Upper lobe of right lung (tissue), 1 donor: ENCODE results near the gene CTXN1. TPM values are rescaled to one million over a fixed set of nuclear protein-coding genes. Genes with fewer than 3 reads are reported as not detected.
"Not testable (repeated sequence)": the region's sequence is repeated elsewhere in the genome, so short reads cannot be mapped to it uniquely, and the experiment has no call there.

ENCODE experiments used
- ATAC-seq: fragments of 200-7000 bp; cut with Tn5 transposase; one replicate; pipeline ENCODE4 v1.9.1; 2020; ENCODE audit warnings: mild to moderate bottlenecking, moderate library complexity
- DNase-seq: peaks from one replicate; pipeline ENCODE4 v3.0.0-alpha.2; 2020
- H3K27ac ChIP-seq: fragments of 200-600 bp; one replicate; pipeline ENCODE4 v1.8.0; 2022
- H3K27me3 ChIP-seq: fragments of 200-600 bp; one replicate; pipeline ENCODE4 v1.8.0; 2022; ENCODE audit warnings: mild to moderate bottlenecking
- H3K36me3 ChIP-seq: fragments of 200-600 bp; one replicate; pipeline ENCODE4 v1.8.0; 2022
- H3K4me1 ChIP-seq: fragments of 200-600 bp; one replicate; pipeline ENCODE4 v1.8.0; 2022
- H3K4me3 ChIP-seq: fragments of 200-600 bp; one replicate; pipeline ENCODE4 v1.8.0; 2022; ENCODE audit warnings: mild to moderate bottlenecking
- H3K9me3 ChIP-seq: fragments of 200-600 bp; one replicate; pipeline ENCODE4 v1.8.0; 2022
- CTCF ChIP-seq: fragments of 200-600 bp; IDR thresholded peaks from one replicate; pipeline ENCODE4 v1.8.0; 2022; ENCODE audit warnings: antibody characterized with exemption
- intact Hi-C: fragments of 100-400 bp; cut with DNase I; formaldehyde crosslinking; loops from one replicate; pipeline ENCODE4 v1.11.0; 2022
- total RNA-seq: library from RNA; stranded (reverse); fragmentation: NEBNext Ultra II Directional; extraction: Animal tissue kit (Norgen Biotek cat#: 25700); gene quantifications from one replicate; pipeline ENCODE4 v1.2.1, GENCODE V29; 2021
- donor health status: DM: no; HTN: yes; CAD: no; lungs with severe emphysema.

The CTXN1 gene
- total RNA-seq, 1 donor from 2014 or later: 1.2 TPM

DNA sequence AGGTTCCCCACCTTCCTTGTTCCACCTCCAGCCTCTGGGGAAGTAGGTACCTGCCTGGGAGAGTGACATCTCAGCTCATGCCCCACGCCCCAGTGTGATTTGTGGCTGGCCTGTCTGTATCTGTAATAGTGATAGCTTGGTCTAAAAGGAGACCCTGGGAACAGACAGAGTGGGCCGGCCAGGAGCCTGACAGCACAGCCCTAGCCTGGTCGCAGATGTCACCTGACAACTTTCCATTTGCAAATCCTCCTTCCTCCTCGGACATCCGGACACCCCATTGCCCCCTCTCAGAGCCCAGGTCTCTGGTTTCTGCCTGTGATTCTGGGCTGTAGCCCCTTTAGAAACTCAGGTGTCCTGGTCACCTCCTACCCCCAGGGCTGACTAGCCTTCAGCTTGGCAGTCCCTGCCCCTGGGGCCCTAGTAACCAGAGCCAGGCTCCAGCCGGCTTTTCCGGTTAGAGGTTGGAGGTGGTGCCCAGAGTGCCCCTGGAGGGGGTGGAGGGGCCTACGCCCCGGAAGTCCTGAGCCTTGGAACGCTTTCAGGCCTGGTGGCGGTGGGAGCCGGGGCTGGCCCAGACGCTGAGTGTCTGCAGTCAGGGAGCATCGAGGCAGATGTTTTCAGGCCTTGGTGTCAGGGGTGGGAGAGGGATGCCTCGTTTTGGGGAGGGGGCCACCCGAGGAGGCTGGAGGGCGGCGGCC is 31.2 kb downstream of the CTXN1 start:
- peak; percentile 83 for DNase-seq
- ATAC-seq: peak; percentile 83
- Histone ChIP-seq H3K9me3 (no peaks in the 10 kb centered on the region), H3K27ac (peak overlapping the region; percentile 47), H3K4me1 (no peaks in the 10 kb centered on the region), H3K4me3 (no peak overlapping the region), H3K27me3 (no peaks in the 10 kb centered on the region), H3K36me3 (no peaks in the 10 kb centered on the region)
- TF ChIP-seq CTCF: no peak
- intact Hi-C loops: no loop called here

DNA sequence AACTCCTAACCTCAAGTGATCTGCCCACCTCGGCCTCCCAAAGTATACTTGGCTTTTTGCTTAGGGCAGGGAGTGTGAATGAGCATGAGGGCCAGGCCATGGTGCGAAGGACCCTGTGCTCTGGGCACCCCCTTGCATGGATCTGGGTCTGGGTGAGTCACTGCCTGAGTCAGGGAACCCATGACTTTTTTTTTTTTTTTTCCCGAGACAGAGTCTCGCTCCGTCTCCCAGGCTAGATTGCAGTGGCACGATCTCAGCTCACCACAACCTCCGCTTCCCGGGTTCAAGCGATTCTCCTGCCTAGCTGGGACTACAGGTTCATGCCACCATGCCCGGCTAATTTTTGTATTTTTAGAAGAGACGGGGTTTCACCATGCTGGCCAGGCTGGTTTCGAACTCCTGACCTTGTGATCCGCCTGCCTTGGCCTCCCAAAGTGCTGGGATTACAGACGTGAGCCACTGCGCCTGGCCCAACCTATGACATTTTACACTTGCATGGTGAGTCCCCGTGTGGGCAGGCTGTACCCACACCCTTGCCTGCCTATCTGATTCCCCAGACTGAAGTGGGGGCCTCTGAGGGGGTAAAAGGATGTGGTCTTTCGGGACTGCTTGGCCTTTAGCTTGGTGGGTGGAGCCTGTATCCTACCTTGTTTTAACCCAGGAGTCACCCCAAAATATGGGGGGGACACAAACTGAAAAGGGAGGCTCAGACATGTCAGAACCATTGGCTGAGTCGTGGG is 32.4 kb downstream of the CTXN1 start:
- H3K27me3 ChIP-seq, intact Hi-C loops, H3K36me3 ChIP-seq, ATAC-seq, H3K27ac ChIP-seq, H3K4me1 ChIP-seq, H3K4me3 ChIP-seq, H3K9me3 ChIP-seq, DNase-seq: not testable (repeated sequence)

DNA sequence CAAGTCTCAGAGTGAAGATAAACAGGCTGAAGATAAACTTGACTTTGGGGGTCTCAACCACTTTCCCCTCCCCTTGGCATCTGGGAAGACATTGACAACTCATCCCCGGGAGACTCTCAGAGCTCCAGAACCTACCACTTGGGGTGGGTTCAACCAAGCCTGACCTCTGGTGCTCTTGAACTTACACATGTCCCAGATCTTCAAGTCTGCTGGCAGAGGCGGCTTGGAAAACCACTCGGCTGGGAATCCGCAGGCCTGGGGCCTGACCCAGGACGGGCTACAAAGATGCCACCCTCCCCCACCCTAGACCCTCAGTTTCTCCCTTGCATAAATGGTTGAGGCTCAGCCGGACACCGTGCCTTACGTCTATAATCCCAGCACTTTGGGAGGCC is 37.1 kb downstream of the CTXN1 start:
- H3K27me3 ChIP-seq: peaks cover 14% of the 10 kb centered on the region
- H3K4me3 ChIP-seq: peak overlapping the region; percentile 53
- DNase-seq: no peak
- intact Hi-C loops: no loop called here
- TF ChIP-seq CTCF: no peak
- no peaks in the 10 kb centered on the region for H3K9me3 ChIP-seq
- H3K4me1 ChIP-seq: peaks cover 7% of the 10 kb centered on the region
- H3K36me3 ChIP-seq: no peaks in the 10 kb centered on the region
- ATAC-seq: no peak
- H3K27ac ChIP-seq: peak overlapping the region; percentile 55

DNA sequence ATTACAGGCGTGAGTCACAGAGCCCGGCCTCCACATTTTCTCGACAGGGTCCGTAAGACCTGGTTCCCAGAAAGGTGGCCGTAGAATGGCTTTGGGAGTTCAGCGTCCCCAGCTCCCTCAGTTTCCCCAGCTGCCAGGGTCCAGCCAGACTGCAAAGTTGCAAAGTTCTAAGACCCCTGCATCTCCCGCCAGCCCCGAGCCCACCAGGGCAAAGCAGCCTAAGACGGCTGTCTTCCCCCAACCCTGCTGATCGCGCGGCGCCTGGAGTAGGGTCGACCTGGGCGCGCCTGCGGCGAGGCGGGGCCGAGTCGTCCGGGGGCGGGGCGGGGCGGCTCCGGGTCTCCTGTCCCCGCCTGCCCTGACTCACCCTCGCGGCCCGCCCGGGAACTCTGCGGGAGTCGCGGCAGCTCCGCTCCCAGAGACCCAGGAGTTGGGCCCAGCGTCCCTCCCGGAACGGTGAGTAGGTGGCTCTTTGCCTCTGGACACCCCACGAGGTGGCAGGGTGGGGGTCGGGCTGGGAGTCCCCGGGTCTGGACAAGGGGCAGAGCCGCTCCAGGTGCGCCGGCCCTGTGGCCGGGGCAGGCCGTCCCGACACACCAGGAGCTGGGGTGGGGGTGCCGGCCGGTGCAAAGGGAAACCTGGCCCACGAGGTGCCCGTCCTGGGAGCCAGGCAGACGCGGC is 37.6 kb downstream of the CTXN1 start, which contains the start of gene LRRC8E:
LRRC8E (plus strand) TSS at position 366 of the 681 bp plus-strand sequence. CDS start 7,094 bp downstream, outside the sequence.
- Histone ChIP-seq H3K27ac (peak within 1 kb of the TSS; percentile 55), H3K9me3 (no peaks in the 10 kb centered on the region), H3K27me3 (peaks cover 14% of the 10 kb centered on the region), H3K36me3 (no peaks in the 10 kb centered on the region), H3K4me1 (peaks cover 7% of the 10 kb centered on the region), H3K4me3 (peak within 1 kb of the TSS; percentile 53)
- intact Hi-C loops: no loop called here
- TF ChIP-seq CTCF: no peak
- DNase-seq (peak; percentile 90), ATAC-seq (peak; percentile 97)

DNA sequence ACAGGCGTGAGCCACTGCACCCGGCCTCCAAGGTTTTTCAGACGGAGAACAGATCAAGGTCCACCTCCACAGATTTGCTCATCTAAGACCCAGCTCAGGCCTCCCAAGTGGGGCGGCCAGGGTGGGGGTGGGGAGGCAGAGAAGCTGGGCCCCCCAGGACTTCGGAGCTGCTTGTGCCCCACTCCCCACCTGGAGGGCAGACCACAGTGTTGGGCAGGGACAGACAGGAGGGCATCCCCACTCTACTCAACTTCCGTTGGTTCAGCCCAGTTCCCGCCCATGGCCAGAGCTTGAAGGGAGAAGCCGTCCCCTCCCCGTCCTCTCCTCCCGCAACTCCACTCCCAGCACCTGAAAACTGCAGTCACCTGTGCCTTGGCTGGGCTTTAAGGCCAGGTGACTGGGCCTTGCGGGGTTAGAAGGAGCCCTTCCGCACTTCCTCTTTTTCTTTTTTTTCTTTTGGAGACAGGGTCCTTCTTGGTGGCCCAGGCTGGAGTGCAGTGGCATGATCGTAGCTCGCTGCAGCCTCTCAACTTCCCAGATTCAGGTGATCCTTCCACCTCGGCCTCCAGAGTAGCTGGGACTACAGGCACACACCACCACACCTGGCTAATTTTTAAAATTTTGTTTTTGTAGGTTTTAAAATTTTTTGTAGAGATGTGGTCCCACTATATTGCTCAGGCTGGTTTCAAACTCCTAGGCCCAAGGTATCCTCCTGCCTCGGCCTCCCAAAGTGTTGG is 38.4 kb downstream of the CTXN1 start:
- Histone ChIP-seq H3K9me3 (no peaks in the 10 kb centered on the region), H3K36me3 (no peaks in the 10 kb centered on the region), H3K27ac (no peak overlapping the region), H3K4me3 (no peak overlapping the region), H3K27me3 (peaks cover 14% of the 10 kb centered on the region), H3K4me1 (peaks cover 7% of the 10 kb centered on the region)
- intact Hi-C loops: no loop called here
- no peak for TF ChIP-seq CTCF
- ATAC-seq (no peak), DNase-seq (no peak)
